NCI-H146 treated with DMSO at 0.1 percent for 48 hours (cell line): ENCODE measurements around the gene MBNL2.
A peak's percentile ranks its signal among the peaks of the same experiment; 100 is the strongest.

ENCODE experiments used
- DNase-seq: peaks from one replicate; lab custom pipeline; 2025; ENCODE audit not compliant: unreplicated experiment; lab: John Stamatoyannopoulos, UW

Gene MBNL2

GRCh38 chr13:97211300-97211699 is 10.8 kb upstream of the MBNL2 start:
- no peak for DNase-seq

GRCh38 chr13:97212004-97212403 is 10.1 kb upstream of the MBNL2 start:
- DNase-seq: no peak

GRCh38 chr13:97212601-97213040 is 9.5 kb upstream of the MBNL2 start:
- peak; percentile 52 for DNase-seq

- no peak for DNase-seq
Observed at GRCh38 chr13:97214921-97215320, 7.2 kb upstream of the MBNL2 start.

GRCh38 chr13:97215325-97215724 is 6.8 kb upstream of the MBNL2 start:
- no peak for DNase-seq

- DNase-seq: no peak
Observed at GRCh38 chr13:97219226-97219625, 2.9 kb upstream of the MBNL2 start.

GRCh38 chr13:97220151-97220900 is 1.8 kb upstream of the MBNL2 start:
- no peak for DNase-seq

GRCh38 chr13:97221046-97221445 is 1.1 kb upstream of the MBNL2 start:
- no peak for DNase-seq

GRCh38 chr13:97221466-97221865 is 667 bp upstream of the MBNL2 start:
- DNase-seq: no peak

- peak; percentile 7 for DNase-seq
Observed at GRCh38 chr13:97223037-97223710, 1.0 kb downstream of the MBNL2 start.

- DNase-seq: peak; percentile 14
Observed at GRCh38 chr13:97223711-97224541, 1.8 kb downstream of the MBNL2 start.

- DNase-seq: peak; percentile 9
Observed at GRCh38 chr13:97224544-97225300, 2.6 kb downstream of the MBNL2 start.

- DNase-seq: no peak
Observed at GRCh38 chr13:97225533-97225932, 3.4 kb downstream of the MBNL2 start.

- no peak for DNase-seq
Observed at GRCh38 chr13:97226013-97226412, 3.9 kb downstream of the MBNL2 start.

GRCh38 chr13:97226788-97227627 is 4.9 kb downstream of the MBNL2 start:
- no peak for DNase-seq

- DNase-seq: no peak
Observed at GRCh38 chr13:97228850-97229521, 6.9 kb downstream of the MBNL2 start.

GRCh38 chr13:97229699-97230098 is 7.6 kb downstream of the MBNL2 start:
- no peak for DNase-seq

- DNase-seq: no peak
Observed at GRCh38 chr13:97231118-97231828, 9.1 kb downstream of the MBNL2 start.

GRCh38 chr13:97231829-97232196 is 9.7 kb downstream of the MBNL2 start:
- no peak for DNase-seq
